DMS79 (cell line): ENCODE results near the gene HSFX4.
"Not testable (repeated sequence)": the region's sequence is repeated elsewhere in the genome, so short reads cannot be mapped to it uniquely, and the experiment has no call there.

Experiments used
- DNase-seq: peaks from one replicate; lab custom pipeline; 2025; lab: John Stamatoyannopoulos, UW

HSFX4 gene

GRCh38 chrX:149937871-149938426 is 8.6 kb downstream of the HSFX4 start:
- no peak for DNase-seq

GRCh38 chrX:149938427-149938880 is 9.1 kb downstream of the HSFX4 start, which contains the start of gene EOLA2:
EOLA2 (minus strand) TSS chrX:149938491; CDS start chrX:149933874, 4,617 bp downstream.
- DNase-seq = peak; percentile 92

- peak; percentile 71 for DNase-seq
Observed at GRCh38 chrX:149938881-149939654, 9.7 kb downstream of the HSFX4 start.

GRCh38 chrX:149939655-149939904 is 10.2 kb downstream of the HSFX4 start:
- DNase-seq = no peak

GRCh38 chrX:149939905-149940673 is 10.7 kb downstream of the HSFX4 start:
- peak; percentile 84 for DNase-seq

- DNase-seq = not testable (repeated sequence)
Observed at GRCh38 chrX:149940674-149941024, 11.3 kb downstream of the HSFX4 start.

GRCh38 chrX:149945087-149945670 is 15.8 kb downstream of the HSFX4 start:
- DNase-seq = not testable (repeated sequence)

GRCh38 chrX:149945820-149946219 is 16.4 kb downstream of the HSFX4 start:
- DNase-seq = not testable (repeated sequence)

GRCh38 chrX:149946932-149947331 is 17.6 kb downstream of the HSFX4 start:
- not testable (repeated sequence) for DNase-seq

- no peak for DNase-seq
Observed at GRCh38 chrX:149948016-149948415, 18.6 kb downstream of the HSFX4 start.

- no peak for DNase-seq
Observed at GRCh38 chrX:149949743-149950436, 20.5 kb downstream of the HSFX4 start.

GRCh38 chrX:149950681-149951080 is 21.3 kb downstream of the HSFX4 start:
- DNase-seq = peak; percentile 1

GRCh38 chrX:149961572-149961971 is 32.2 kb downstream of the HSFX4 start:
- no peak for DNase-seq

GRCh38 chrX:149962010-149962409 is 32.6 kb downstream of the HSFX4 start:
- no peak for DNase-seq

GRCh38 chrX:149962859-149963757 is 33.7 kb downstream of the HSFX4 start:
- DNase-seq = peak; percentile 37

- no peak for DNase-seq
Observed at GRCh38 chrX:149979126-149979644, 49.8 kb downstream of the HSFX4 start.
